Activated T-cell treated with anti-CD3 and anti-CD28 coated beads for 24 hours (primary cell): Measurements from ENCODE around the gene CCDC197.

Experiments used
- DNase-seq: peaks from one replicate; pipeline ENCODE4 v3.0.0-alpha.2; 2020; ENCODE audit warnings: low read depth

The CCDC197 gene

GRCh38 chr14:94026173-94026888, 29.2 kb downstream of the CCDC197 start, which contains the start of gene OTUB2:
Gene OTUB2 (plus strand): TSS chr14:94026340. CDS start chr14:94026538, 198 bp downstream.
- DNase-seq = peak; percentile 95

GRCh38 chr14:94026889-94027469, 29.9 kb downstream of the CCDC197 start:
- no peak for DNase-seq

- DNase-seq = no peak
These were observed 30.7 kb downstream of the CCDC197 start for GRCh38 chr14:94027566-94028449.

GRCh38 chr14:94028450-94028826, 31.3 kb downstream of the CCDC197 start:
- DNase-seq = peak; percentile 16

- no peak for DNase-seq
These were observed 32.2 kb downstream of the CCDC197 start for GRCh38 chr14:94029265-94029664.

GRCh38 chr14:94029671-94030203, 32.6 kb downstream of the CCDC197 start:
- no peak for DNase-seq

GRCh38 chr14:94030571-94030970, 33.5 kb downstream of the CCDC197 start:
- no peak for DNase-seq

- DNase-seq = no peak
These were observed 34.2 kb downstream of the CCDC197 start for GRCh38 chr14:94031161-94031882.

GRCh38 chr14:94031883-94032279, 34.8 kb downstream of the CCDC197 start:
- DNase-seq = no peak

- DNase-seq = no peak
These were observed 37.8 kb downstream of the CCDC197 start for GRCh38 chr14:94034886-94035285.

GRCh38 chr14:94036313-94037167, 39.4 kb downstream of the CCDC197 start:
- peak; percentile 66 for DNase-seq

- DNase-seq = no peak
These were observed 40.9 kb downstream of the CCDC197 start for GRCh38 chr14:94037954-94038353.

GRCh38 chr14:94038510-94038909, 41.4 kb downstream of the CCDC197 start:
- no peak for DNase-seq

GRCh38 chr14:94038921-94039629, 42.0 kb downstream of the CCDC197 start:
- DNase-seq = no peak

- DNase-seq = no peak
These were observed 43.1 kb downstream of the CCDC197 start for GRCh38 chr14:94040247-94040646.

- DNase-seq = no peak
These were observed 43.7 kb downstream of the CCDC197 start for GRCh38 chr14:94040796-94041195.

- no peak for DNase-seq
These were observed 44.6 kb downstream of the CCDC197 start for GRCh38 chr14:94041551-94042346.

- no peak for DNase-seq
These were observed 45.5 kb downstream of the CCDC197 start for GRCh38 chr14:94042433-94043091.
